GM18511 (cell line): ENCODE results near the gene ZSCAN21.

Experiments
- ATAC-seq: cut with Tn5 transposase; IDR thresholded peaks from one replicate; pipeline ENCODE4 v1.9.1; 2021; ENCODE audit warnings: mild to moderate bottlenecking, moderate library complexity; ENCODE audit not compliant: unreplicated experiment

The ZSCAN21 gene

GRCh38 chr7:100024020-100024619 is 25.5 kb upstream of the ZSCAN21 start:
- ATAC-seq, result no peak

- no peak for ATAC-seq
These were observed 22.4 kb upstream of the ZSCAN21 start for GRCh38 chr7:100027197-100027596.

GRCh38 chr7:100029596-100029995 is 20.0 kb upstream of the ZSCAN21 start:
- no peak for ATAC-seq

GRCh38 chr7:100033526-100033925 is 16.0 kb upstream of the ZSCAN21 start:
- no peak for ATAC-seq

GRCh38 chr7:100034871-100035510 is 14.6 kb upstream of the ZSCAN21 start:
- no peak for ATAC-seq

GRCh38 chr7:100035876-100036275 is 13.7 kb upstream of the ZSCAN21 start:
- no peak for ATAC-seq

GRCh38 chr7:100038326-100038725 is 11.2 kb upstream of the ZSCAN21 start:
- no peak for ATAC-seq

- no peak for ATAC-seq
These were observed 9.0 kb upstream of the ZSCAN21 start for GRCh38 chr7:100040575-100040974.

GRCh38 chr7:100044718-100045117 is 4.9 kb upstream of the ZSCAN21 start:
- no peak for ATAC-seq

GRCh38 chr7:100048680-100049079 is 894 bp upstream of the ZSCAN21 start:
- no peak for ATAC-seq

- ATAC-seq, result no peak
These were observed 2.0 kb downstream of the ZSCAN21 start for GRCh38 chr7:100051611-100052010.

- ATAC-seq, result no peak
These were observed 3.6 kb downstream of the ZSCAN21 start for GRCh38 chr7:100053215-100053614.

GRCh38 chr7:100057006-100057405 is 7.4 kb downstream of the ZSCAN21 start:
- no peak for ATAC-seq

GRCh38 chr7:100059251-100059739 is 9.7 kb downstream of the ZSCAN21 start:
- ATAC-seq, result no peak

- no peak for ATAC-seq
These were observed 12.1 kb downstream of the ZSCAN21 start for GRCh38 chr7:100061518-100062193.

GRCh38 chr7:100063376-100063775 is 13.8 kb downstream of the ZSCAN21 start:
- ATAC-seq, result no peak

GRCh38 chr7:100064162-100064561 is 14.6 kb downstream of the ZSCAN21 start:
- no peak for ATAC-seq

GRCh38 chr7:100065452-100066186 is 16.0 kb downstream of the ZSCAN21 start:
- ATAC-seq, result no peak

- ATAC-seq, result no peak
These were observed 17.4 kb downstream of the ZSCAN21 start for GRCh38 chr7:100066953-100067352.

- ATAC-seq, result no peak
These were observed 20.4 kb downstream of the ZSCAN21 start for GRCh38 chr7:100069991-100070390.

- no peak for ATAC-seq
These were observed 21.6 kb downstream of the ZSCAN21 start for GRCh38 chr7:100071018-100071723.
